ENCODE measurements around the gene MPPED1.

The MPPED1 gene

DNA sequence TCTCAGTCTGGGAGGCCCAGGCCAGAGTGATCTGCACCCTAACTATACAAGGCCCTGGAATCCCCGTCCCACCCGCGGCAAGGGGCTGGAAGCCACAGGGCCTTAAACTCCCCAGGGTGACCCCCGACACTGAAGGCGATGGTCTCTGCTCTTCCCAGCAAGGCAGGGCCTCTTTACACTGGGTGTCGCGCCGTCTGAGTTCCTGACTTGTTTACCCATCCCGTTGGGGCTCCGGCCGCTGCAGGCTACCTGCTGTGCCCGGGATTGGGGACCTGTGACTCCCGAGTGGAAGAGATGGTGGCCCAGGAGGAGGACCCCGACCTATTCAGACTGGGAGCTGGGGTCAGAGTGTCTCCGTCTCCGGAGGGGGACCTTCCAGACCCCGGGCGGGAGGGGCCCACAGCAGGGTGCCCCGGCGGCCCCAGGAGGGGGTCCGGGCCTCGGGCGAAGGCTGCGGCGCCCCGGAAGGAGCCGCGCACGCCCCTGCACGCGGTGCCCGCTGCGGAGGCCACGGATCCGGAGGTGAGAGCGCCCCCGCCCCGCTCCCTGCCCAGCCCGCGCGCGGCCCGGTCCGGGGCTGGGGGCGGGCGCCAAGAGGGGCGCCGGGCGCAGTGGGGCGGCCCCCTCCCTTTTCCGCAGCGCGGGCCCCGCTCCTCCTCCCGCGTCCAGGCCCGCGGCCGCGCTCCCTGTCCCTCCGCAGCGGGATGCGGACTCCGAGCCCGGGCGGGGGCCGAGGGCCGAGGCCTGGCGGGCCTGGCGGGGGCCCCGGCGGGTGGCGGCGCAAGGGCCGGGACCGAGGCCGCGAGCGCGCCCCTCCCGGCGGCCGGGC is 560 bp upstream of the MPPED1 start:
- no peak for DNase-seq (ENCODE audit: low spot score)

DNA sequence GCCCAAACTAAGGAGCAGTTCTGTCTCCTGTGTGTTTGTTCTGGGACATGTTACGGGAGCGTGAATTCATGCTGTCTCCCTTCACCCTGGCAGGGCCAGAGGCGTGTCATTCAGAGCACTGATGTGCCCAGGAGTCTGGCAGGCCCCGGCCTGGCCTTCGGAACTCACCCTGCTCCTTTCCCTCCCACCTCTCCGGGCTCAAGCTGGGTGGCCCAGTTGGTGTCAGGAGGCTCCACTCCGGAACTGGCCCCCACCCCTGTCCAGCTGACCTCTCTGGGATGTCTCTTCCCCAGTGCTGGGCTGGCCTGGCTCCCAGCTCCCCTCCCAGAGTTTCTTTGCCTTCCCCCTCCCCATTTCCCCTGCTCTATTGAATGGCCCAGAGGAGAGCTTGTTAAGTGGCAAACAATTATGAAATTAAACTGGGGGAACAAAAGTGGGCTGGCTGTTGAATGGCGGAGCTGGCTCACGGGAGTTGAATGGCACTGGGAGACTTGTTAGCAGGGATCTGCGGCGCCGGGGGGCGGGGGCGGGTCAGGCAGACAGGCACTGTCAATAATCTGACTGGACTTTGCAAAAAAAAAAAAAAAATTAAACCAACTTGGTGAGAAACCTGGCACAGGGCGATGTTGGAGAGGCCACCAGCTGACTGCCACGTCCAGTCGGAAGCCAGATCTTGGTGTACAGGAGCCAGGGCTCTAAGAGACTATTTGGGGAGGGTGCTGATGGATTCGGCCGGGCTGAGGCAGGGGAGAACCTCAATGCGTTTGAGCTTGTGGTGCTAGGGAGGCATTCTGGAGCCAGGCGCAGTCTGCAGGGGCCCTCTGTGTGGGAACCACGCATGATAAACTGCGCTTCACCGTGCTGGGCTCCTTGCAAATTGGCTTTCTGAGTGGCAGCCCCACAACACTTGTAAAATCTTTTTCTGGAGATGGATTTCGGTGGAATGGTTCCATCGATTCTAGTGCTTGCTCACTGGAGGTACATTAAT is 1.3 kb downstream of the MPPED1 start:
- no peak for DNase-seq (ENCODE audit: low spot score)

DNA sequence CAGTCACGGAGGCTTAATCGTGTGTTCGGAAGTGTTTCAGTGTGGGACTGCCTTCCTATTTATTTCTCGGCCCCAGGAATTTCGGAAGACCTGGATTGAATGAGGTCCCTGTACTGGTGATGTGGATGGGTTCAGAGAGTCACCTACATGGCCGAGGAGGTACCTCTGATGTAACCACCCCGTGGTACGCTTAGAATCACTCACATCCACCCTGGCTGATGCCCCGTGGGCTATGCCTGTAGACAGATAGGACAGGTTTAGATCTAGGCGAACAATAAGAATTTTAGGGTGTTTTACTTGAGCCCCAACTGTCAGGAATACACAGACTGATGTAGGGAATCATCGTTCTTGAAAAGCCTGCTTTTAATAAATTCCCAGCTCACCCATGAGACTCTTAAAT is 2.0 kb downstream of the MPPED1 start:
- DNase-seq (ENCODE audit: low spot score): no peak

DNA sequence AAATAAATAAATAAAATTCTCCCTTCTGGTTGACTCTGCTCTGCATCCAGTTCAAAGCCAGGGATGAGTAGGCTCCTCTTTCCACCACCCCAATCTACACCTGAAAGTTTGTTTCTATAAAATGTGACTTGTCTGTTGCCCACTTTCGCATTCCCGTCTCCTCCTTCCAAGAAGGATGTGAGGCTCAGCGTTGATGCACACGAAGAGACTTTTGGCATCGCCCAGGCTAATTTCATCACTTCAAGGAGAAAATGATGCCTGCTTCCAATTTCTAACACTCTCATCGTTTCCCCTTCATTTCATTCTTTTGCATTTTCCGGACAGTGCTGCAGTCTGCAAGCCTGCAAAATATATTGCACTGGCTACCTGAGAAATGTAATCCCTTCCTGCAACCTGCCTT is 3.9 kb downstream of the MPPED1 start:
- DNase-seq (ENCODE audit: low spot score): no peak

DNA sequence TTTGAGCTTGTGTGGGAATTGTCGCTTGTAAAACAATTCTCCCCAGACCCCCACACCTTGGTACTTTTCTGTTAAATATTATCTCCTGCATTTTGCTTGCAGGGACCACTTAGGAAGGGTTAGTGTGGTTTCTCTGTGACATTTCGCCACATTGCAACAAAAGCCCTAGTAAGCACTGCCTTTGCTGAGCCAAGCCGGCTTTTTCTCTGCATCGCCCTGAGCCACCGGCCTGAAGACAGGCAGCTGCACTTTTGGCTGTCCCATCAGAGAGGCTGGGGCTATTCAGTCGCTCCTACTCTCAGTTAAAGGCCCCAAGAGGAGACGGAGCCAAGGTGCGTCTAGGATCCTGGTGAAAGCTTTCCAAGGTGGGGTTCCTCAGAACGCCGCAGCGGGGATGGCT is 5.7 kb downstream of the MPPED1 start:
- no peak for DNase-seq (ENCODE audit: low spot score)

DNA sequence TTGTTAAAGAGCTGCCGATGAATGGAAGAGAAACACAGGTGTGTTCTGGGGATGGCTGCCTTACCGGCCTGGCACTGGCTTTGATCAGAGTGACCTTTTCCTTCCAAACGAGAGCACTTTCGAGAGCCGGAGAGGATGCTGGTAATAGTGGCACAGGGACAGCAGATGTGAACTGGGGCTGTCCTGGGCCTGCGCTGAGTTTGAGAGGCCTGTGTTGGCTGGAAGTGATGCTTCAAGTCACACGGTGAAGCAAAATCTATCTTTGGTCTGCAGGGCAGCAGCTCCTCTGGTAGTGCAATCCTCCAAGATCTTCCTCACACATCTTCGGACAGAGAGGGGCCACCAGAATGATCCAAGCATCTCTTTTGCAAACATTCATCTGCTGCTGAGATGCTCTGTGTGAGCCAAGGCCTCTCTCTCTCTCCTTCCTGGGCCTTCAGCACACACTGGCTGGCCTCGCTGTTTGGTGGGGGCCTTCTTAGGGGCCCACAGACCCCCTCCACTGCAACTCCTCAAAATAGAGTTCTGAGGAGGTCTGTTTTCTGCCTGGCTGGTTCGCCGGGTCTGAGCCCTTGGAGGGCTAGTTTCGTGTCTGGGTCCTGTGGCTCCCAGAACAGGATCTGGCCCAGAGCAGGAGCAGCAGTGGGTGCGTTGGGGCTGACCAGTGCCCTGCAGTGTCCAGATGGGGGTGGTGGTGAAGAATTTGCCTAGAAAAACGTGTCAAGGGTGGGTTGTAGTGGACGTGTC is 6.4 kb downstream of the MPPED1 start:
- DNase-seq (ENCODE audit: low spot score): no peak

DNA sequence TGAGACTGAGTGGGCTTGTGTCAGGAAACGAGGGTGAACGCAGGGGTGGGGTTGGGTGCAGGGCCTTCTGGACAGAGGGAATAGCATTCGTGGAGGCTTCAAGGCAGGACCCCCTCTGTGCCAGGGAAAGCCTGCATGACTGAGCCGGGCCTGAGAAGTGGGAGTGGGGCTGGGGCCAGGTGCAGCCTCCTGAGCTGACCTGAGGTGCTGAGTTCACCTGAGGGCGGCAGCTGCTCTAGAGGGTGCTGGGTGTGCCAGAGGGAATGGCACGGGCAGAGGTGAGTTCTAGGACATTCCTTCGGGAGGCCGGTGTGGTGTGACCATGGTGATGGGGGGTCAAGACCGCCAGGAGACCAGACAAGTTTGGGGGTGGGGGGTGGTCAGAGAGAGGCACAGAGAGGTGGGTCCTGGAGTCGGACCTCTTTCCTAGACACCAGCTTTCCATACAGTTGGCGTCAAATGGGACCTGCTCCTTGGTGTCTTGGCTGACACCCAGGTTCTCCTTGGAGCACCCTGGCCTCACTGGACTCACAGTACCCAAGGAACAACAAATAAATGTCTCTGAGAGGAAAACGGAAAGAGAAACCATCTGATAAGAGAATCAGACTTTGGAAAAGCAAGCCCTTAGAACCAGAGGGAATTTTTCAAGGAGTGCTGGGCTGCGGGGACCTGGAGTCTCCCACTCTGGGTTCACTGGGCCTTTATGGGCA is 7.7 kb downstream of the MPPED1 start:
- no peak for DNase-seq (ENCODE audit: low spot score)

DNA sequence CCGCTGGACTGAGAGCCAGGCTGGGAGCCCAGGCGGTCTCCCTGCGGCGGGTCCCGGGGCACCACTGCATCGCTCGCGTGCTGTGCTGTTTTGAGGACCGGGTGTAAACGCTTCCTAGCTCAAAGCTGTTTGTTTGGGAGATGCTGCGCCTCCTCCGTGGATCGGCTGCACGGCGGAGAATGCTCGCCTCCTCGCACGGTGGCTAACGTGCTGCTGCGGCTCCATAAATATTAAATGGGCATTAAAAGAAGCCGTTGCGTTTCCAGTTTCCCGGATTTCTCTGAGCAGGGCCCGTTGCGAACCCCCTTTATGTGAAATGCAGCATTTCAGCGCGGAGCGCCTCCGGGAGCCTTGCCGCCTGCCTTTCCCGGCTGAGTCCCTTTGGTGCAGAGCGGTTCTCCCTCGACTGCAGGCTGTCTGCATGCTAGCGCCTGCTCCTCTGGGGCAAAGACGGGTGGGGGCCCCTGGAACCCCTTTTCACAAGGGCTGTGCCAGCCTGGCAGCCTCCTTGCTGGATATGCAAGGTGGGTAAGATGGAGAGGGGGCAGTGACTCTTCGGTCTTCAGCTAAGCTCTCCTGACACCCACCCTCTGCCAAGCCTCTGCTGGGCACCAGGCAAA is 9.3 kb downstream of the MPPED1 start:
- DNase-seq (ENCODE audit: low spot score): no peak

DNA sequence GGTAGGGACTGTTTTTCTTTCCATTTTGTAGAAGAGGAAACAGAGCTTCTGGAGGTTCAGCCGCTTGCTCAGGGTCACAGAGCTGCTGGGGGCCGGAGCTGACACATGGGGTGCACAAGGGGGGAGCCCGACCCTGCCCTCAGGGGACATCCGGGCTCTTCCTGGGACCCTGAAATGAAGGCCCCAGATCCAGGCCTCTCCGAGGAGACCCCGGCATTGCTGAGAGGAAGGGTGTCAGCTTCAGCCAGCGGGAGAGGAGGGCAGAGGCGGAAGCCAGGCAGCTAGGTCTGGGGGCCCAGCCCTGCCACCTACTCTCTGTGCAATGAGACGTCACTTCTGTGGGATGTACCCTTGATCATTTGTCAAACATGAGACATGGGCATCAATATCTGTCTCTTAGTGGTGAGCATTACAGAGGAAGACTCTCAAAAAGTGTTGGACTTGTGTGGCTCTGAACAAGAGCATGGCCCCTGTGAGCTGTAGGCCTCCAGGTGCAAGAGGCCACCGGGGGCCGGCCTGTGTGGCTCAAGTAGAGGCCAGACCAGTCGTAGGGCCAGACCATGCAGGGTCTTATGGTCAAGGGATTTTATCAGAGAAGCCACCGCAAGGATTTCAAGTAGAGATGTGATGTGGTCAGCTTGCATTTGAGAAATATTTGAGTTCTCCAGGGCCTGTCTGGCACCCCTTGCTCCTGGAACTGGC is 10.3 kb downstream of the MPPED1 start:
- DNase-seq (ENCODE audit: low spot score): no peak

DNA sequence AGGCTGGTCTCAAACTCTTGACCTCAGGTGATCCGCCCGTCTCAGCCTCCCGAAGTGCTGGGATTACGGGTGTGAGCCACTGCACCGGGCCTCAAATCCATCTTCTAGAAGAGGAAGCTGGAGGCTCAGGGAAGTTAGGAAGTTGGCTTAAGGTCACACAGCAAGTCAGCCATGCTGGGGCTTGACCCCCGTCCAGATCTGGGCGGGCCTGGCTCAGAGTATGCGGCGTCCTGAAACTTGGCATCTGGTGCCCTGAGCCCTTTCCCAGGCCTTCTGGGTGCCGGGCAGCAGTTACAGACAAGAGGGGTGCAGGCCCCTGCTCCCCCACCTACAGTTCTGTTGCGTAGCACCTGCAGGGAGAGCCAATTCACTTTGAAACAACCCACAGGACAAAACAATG is 11.2 kb downstream of the MPPED1 start:
- no peak for DNase-seq (ENCODE audit: low spot score)

DNA sequence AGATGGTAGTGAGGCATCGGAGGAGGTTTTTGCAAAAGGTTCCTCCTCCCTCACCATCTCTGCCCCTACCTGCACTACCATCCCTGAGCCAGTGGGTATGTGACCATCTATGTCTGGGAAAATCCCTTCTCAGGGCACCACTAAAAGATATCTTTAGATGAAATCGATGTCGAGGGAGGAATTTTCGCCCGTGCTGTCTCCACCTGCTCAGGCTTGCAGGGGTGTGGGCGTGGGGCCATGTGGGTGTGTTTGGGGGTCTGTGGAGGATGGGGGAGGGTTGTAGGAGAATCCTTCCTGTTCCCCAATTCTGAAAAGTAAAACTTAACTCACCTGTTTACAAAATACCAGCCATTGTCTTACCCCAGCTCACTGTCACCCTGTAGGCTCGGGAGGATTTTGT is 12.4 kb downstream of the MPPED1 start:
- DNase-seq (ENCODE audit: low spot score): no peak

DNA sequence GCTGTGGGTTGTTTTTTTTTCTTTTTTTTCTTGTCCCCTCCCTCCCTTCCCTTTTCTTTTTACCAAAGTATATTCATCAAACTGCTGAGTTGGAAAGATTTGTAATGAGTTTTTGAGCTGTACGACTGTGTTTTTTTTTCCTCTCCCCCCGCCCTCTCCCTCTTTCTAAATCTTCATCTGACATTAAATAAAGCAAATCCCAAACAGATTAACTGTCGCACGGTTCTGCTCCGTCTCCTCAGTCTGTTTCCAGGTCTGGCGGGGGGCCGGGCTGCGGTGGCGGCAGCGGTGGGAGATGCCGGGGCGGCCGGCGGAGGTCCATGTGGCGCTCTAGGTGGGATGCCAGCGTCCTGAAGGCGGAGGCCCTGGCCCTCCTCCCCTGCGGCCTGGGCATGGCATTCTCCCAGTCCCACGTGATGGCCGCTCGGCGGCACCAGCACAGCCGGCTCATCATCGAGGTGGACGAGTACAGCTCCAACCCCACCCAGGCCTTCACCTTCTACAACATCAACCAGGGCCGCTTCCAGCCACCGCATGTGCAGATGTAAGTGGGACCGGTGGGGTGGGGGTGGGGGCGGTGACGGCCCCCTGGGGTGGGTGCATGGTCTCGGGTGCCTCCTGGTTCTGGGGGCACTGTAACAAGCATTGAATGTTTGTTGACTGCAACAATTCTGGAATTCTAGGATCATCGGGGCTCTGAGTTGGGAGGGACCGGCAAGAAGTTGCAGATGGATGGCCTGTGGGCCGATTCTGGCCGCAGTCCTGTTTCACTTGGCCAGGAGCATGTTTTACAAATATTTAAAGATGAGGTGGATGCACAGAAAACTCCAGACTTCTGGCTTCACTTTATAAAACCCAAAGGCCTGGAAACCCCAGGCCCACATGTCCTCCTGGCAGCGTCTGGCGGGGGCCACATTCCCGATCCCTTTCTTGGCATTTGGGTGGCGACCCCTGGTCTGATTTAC is 13.1 kb downstream of the MPPED1 start:
- DNase-seq (ENCODE audit: low spot score): no peak

DNA sequence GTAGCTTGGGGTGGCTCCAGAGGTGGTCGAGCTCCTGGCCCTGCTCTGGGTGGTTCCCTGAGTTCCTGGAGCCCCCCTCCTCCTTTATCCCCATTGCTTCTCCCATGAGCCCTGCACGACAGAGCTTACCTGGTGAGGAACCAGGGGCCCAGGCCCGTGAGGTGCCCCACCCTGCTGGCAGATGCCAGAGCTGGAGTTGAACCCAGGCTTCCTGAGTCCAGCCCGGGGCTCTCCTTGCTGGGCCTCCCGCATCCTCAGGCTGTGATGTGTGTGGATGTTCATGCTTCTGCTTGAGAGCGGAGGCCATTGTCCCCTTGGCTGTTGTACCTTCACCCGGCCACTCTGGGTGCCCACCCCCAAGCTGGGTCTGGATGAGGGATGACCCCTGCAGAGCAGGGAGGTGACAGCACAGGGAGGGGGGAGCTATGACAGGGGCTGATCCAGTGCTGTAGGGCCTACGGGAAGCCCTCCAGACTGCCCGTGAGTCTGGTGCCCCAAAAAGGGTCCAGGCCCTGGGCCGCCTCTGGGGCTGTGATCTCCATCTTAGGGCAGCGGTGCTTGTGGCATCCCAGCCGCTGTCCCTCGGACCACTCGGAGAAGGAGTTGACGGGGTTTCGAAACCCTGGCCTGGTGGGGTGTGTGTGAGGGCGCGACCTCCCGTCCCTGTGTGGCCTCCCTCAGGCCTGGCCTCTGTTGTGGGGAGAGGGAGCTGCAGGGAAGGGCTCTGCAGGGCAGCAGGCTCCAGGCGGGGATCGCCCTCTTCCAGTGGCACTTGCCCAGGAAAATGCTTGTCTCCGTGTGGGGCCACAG is 14.4 kb downstream of the MPPED1 start:
- no peak for DNase-seq (ENCODE audit: low spot score)

DNA sequence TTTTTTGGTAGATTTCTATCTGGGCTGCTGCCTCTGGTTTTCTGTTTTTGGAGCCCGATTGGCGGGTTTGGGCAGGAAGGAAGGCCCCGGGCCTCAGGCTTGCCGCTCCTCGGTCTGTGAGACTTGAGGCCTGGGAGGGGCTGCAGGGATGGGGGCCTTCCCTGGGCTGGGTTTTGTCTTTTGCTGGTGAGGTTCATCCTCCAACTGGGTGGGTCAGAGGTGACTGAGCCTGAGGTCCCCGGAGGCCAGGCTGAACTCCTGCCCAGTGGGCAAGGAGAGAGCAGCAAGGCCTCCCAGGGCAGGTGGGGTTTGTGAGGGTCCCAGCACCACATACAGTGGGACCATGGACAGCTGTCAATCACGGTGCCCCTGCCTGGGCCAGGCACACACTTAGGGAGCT is 15.0 kb downstream of the MPPED1 start:
- DNase-seq (ENCODE audit: low spot score): no peak

DNA sequence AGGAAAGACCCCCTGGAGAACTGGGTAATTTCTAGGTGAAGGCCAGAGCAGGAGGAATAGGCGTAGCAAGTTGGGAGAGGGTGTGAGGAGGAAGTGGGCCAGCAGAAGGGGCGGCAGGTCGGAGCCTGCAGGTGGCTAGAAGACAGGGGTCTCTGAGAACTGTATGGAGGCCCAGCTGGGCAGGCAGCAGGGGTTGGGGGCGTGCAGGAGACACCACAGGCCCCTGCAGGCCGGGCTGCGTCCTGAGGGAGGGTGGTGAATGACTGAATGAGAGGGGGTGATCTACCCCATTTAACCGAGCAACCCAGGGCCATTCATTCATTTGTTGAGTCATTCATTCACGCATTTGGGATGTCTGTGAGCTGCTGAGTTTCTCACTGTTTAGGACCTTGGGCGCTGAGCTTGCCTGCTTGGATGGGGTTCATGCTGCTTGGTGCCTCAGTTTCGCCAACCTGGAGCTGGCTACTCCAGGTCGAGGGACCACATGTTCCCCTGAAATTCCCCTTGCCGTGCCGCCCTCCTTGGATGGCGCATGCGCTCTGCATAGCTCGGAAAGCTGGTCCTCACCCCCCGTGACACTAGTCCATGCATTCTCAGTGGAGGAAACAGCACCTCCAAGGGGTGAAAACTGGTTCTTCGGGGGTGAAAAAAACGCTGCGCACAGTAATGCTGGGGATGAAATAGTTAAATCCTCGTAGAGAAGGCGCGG is 15.6 kb downstream of the MPPED1 start:
- DNase-seq (ENCODE audit: low spot score): no peak

DNA sequence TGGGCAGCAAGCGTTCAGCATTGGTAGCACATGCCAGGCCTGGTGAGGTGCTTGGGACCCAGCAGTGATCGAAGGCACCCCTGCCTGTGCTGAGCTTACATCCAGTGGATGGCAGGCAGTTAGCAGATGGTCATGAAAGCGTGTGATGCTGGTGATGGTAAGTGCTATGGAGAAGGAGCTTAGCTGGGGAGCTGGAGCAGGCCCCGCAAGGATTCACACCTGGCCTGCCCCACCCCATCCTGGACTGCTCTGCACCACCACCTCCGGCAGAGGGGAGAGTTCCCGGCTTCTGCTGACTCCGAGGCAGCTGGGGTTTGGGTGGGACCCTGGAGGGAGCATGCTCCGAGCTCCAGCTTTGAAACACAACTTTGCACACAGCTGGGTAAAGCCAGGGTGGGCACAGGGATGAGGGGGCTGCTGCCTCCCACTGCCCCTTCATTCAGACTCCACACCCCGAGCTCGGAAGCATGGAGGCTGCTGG is 16.2 kb downstream of the MPPED1 start:
- no peak for DNase-seq (ENCODE audit: low spot score)

DNA sequence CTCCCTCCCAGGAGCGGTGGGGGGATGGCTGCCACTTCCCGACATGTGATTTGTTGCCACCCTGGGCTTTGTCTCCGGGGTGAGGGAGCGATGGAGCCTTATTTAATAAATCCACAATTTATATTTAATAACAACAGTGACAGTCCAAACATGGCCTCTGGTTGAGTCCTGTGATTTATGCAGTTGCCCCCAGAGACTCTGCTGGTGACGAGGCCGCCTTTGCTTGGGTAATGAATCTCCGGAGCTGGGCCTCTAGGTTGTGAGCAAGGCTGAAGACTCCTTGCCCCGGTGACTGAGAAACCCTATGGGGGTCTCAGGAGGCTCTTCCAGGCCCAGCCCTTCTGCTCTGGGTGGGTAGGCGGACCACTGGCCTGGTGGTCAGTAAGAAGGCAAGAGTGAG is 16.7 kb downstream of the MPPED1 start:
- no peak for DNase-seq (ENCODE audit: low spot score)

DNA sequence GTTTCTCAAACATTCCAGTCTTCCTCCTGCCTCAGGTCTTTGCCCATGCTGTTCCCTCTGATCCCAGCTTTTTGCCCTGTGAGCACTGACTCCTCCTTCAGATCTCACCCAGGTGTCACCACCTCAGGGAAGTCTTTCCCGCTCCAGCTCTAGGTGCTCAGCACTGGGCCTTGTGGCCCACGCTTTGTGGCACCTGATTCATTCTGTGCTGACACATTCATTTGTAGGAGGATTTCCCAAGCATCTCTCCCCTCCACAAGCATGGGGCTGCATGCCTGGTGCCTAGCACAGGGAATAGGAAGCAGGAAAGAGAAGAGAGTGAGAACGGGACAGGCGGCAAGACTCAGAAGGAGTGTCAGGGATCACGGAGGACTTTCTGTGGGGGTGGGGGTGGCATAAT is 17.6 kb downstream of the MPPED1 start:
- no peak for DNase-seq (ENCODE audit: low spot score)

Measured in CD4-positive, alpha-beta T cell treated with Interleukin-15 for 4 hours (primary cell).